Hepatocyte (in vitro differentiated cells): ENCODE results near the gene MDM4. TPM values are rescaled to one million over a fixed set of nuclear protein-coding genes. Genes with fewer than 3 reads are reported as not detected.

Experiments used
- DNase-seq: peaks from one replicate; pipeline ENCODE4 v3.0.0-alpha.2; 2016; ENCODE audit warnings: low spot score
- H2AFZ ChIP-seq: fragments of 200-600 bp; sonication (generic); 2 replicates; pipeline ENCODE4 v1.6.0; 2016; ENCODE audit warnings: antibody characterized with exemption, mild to moderate bottlenecking
- H3K27ac ChIP-seq: fragments of 200-600 bp; sonication (generic); 2 replicates; pipeline ENCODE4 v1.5.1; 2016; ENCODE audit warnings: mild to moderate bottlenecking
- H3K27me3 ChIP-seq: fragments of 200-600 bp; sonication (generic); 2 replicates; pipeline ENCODE4 v1.6.1; 2016
- H3K36me3 ChIP-seq: fragments of 200-600 bp; sonication (generic); replicated peaks from 2 replicates; pipeline ENCODE4 v1.5.1; 2016; ENCODE audit warnings: low read depth; ENCODE audit not compliant: insufficient read depth
- H3K4me1 ChIP-seq: fragments of 200-600 bp; sonication (generic); 2 replicates; pipeline ENCODE4 v1.5.1; 2016; ENCODE audit warnings: mild to moderate bottlenecking, moderate library complexity; ENCODE audit not compliant: insufficient read depth
- H3K4me2 ChIP-seq: fragments of 200-600 bp; sonication (generic); 2 replicates; pipeline ENCODE4 v1.6.0; 2016
- H3K4me3 ChIP-seq: fragments of 200-600 bp; sonication (generic); 2 replicates; pipeline ENCODE4 v1.5.1; 2016; ENCODE audit warnings: mild to moderate bottlenecking
- H3K79me2 ChIP-seq: fragments of 200-600 bp; sonication (generic); 2 replicates; pipeline ENCODE4 v1.6.0; 2017; ENCODE audit warnings: mild to moderate bottlenecking
- H3K9me2 ChIP-seq: fragments of 200-600 bp; sonication (generic); replicated peaks from 2 replicates; pipeline ENCODE4 v1.6.0; 2017; ENCODE audit warnings: mild to moderate bottlenecking; ENCODE audit not compliant: insufficient read depth
- H3K9me3 ChIP-seq: fragments of 200-600 bp; sonication (generic); 2 replicates; pipeline ENCODE4 v1.5.1; 2016; ENCODE audit warnings: low read depth, mild to moderate bottlenecking
- H4K20me1 ChIP-seq: fragments of 200-600 bp; sonication (generic); 2 replicates; pipeline ENCODE4 v1.6.0; 2016; ENCODE audit warnings: mild to moderate bottlenecking; ENCODE audit not compliant: insufficient read depth, poor library complexity, severe bottlenecking
- EZH2 ChIP-seq: fragments of 200-600 bp; sonication (generic); IDR thresholded peaks from 2 replicates; pipeline ENCODE4 v1.6.1; 2016; ENCODE audit warnings: antibody characterized with exemption, mild to moderate bottlenecking, borderline replicate concordance
- EZH2phosphoT487 ChIP-seq: fragments of 200-600 bp; sonication (generic); IDR thresholded peaks from one replicate; pipeline ENCODE4 v1.6.1; 2018; ENCODE audit warnings: antibody characterized with exemption, mild to moderate bottlenecking, low read depth, moderate library complexity; ENCODE audit not compliant: unreplicated experiment, severe bottlenecking
- WGBS: methylation state at CpG from one replicate; pipeline ENCODE4 v1.1.6; 2016; ENCODE audit warnings: low lambda C conversion rate; ENCODE audit errors: missing lambda C conversion rate; 5-methylcytosine and 5-hydroxymethylcytosine counted together
- polyA plus RNA-seq: library from polyadenylated mRNA; unstranded; fragments of >200 nt; fragmentation: Nextera tagmentation; extraction: Ambion mirVana; gene quantifications from 2 replicates; pipeline ENCODE4 v1.2.1, GENCODE V29; 2016
- total RNA-seq: library from RNA; depleted of rRNA; stranded (reverse); fragments of >200 nt; gene quantifications from 2 replicates; pipeline ENCODE4 v1.2.3, GENCODE V29; 2014
- TF ChIP-seq, protein P1 (sequence below): fragments of 200-600 bp; sonication (generic); IDR thresholded peaks from 2 replicates; pipeline ENCODE4 v1.5.1; 2016; ENCODE audit warnings: antibody characterized with exemption, mild to moderate bottlenecking; ENCODE audit not compliant: poor library complexity

The MDM4 gene
- total and polyA plus RNA-seq, 2 experiments from 2014 or later: 15.4 to 47.8 TPM

DNA sequence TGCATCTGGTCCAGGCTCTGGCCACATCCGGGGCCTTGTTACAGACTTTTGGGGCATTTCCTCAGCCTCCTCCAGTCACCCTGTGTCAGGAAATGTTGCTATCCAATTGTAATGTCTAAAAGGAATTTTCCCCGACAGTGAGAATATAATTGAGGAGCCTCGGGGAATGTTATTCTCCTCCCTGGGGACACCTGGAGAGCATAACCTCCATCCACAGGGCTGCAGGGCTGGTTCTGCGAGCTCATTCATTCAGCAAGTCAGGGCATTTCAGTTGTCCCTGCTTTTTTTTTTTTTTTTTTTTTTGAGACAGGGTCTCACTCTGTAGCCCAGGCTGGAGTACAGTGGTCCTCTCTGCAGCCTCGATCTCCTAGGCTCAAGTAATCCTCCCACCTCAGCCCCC is 72.6 kb downstream of the MDM4 start:
- no peak overlapping the region for H2AFZ ChIP-seq
- no peak overlapping the region for H3K4me3 ChIP-seq
- H3K9me2 ChIP-seq: no peaks in the 10 kb centered on the region
- no peak overlapping the region for H3K27ac ChIP-seq
- no peaks in the 10 kb centered on the region for H3K4me1 ChIP-seq
- no peaks in the 10 kb centered on the region for H3K9me3 ChIP-seq
- WGBS: 60% methylated on average over 5 of the region's 5 CpGs
- no peak for DNase-seq
- no peak overlapping the region for H3K4me2 ChIP-seq
- no peaks in the 10 kb centered on the region for H4K20me1 ChIP-seq
- no peaks in the 10 kb centered on the region for H3K36me3 ChIP-seq
- no peaks in the 10 kb centered on the region for H3K79me2 ChIP-seq
- TF ChIP-seq EZH2phosphoT487: no peak
- TF ChIP-seq, protein P1, sequence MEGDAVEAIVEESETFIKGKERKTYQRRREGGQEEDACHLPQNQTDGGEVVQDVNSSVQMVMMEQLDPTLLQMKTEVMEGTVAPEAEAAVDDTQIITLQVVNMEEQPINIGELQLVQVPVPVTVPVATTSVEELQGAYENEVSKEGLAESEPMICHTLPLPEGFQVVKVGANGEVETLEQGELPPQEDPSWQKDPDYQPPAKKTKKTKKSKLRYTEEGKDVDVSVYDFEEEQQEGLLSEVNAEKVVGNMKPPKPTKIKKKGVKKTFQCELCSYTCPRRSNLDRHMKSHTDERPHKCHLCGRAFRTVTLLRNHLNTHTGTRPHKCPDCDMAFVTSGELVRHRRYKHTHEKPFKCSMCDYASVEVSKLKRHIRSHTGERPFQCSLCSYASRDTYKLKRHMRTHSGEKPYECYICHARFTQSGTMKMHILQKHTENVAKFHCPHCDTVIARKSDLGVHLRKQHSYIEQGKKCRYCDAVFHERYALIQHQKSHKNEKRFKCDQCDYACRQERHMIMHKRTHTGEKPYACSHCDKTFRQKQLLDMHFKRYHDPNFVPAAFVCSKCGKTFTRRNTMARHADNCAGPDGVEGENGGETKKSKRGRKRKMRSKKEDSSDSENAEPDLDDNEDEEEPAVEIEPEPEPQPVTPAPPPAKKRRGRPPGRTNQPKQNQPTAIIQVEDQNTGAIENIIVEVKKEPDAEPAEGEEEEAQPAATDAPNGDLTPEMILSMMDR: no peak
- TF ChIP-seq EZH2: no peak
- H3K27me3 ChIP-seq: no peaks in the 10 kb centered on the region

DNA sequence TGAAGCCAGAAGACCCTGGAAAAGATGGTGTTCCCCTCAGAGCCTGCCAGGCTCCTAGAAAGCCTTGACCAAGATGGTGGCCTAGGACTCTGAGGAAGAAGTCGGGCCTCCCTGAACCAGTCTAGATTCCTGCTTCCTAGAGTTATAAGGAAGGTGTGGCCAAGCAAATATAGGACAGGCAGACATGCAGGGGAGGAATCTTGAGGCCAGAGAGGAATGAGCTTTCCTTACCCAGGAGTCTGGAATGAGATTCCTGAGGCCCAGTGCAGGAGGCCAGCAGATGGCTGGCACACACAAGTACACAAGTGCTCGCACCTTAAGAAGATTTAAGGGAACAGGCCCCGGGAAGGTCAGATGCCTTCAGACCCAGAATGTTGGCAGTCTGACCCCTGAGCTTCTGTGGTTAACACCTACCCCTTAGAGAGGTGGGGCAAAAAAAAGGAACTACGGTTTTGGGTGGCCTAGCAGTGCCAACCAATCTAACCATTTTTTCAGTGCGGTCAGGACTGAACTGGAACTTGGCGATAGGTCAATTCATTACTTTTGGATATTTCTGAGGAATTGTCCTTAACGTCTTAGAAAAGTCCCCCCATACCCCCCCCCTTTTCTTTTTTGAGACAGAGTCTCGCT is 73.3 kb downstream of the MDM4 start:
- Histone ChIP-seq H3K9me2 (no peaks in the 10 kb centered on the region), H4K20me1 (no peaks in the 10 kb centered on the region), H3K4me3 (no peak overlapping the region), H3K27me3 (no peaks in the 10 kb centered on the region), H3K79me2 (no peaks in the 10 kb centered on the region), H3K4me2 (no peak overlapping the region), H3K36me3 (no peaks in the 10 kb centered on the region), H2AFZ (no peak overlapping the region), H3K4me1 (no peaks in the 10 kb centered on the region), H3K27ac (no peak overlapping the region), H3K9me3 (no peaks in the 10 kb centered on the region)
- WGBS: 83% methylated on average over 8 of the region's 8 CpGs
- TF ChIP-seq EZH2 (no peak), EZH2phosphoT487 (no peak)
- TF ChIP-seq, protein P1: no peak
- DNase-seq: no peak

DNA sequence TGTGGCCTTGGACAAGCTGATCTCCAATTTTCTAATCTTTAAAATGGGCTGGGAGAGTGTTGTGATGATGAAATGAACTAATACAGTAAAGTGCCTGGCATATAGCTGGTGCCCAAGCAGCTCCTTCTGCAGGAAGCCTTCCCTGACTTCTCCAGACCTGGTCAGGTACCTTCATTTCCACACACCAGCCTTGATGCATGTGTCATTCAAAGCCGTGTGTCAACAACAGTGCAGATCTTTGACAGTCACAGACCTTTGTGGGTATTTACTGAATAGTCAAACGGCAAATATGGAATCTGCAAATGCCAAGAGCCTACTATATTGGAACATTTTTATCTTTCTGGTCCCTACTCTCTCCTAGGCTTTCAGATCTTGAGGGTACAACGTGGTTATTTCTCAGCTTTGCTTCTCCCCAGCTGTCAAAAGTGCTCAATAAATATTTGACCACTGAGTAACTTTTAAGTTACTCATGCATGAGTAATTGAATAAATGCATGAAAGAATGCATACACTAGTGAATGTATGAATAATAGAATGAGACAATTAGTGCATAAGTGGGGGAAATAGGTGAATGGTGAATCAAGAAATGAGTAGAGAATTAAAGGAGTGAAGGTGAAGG is 75.4 kb downstream of the MDM4 start:
- Histone ChIP-seq H3K4me1 (no peaks in the 10 kb centered on the region), H3K79me2 (no peaks in the 10 kb centered on the region), H3K27me3 (no peaks in the 10 kb centered on the region), H3K36me3 (no peaks in the 10 kb centered on the region), H3K4me3 (no peak overlapping the region), H2AFZ (no peak overlapping the region), H3K9me2 (no peaks in the 10 kb centered on the region), H3K9me3 (no peaks in the 10 kb centered on the region), H3K27ac (no peak overlapping the region), H3K4me2 (no peak overlapping the region), H4K20me1 (no peaks in the 10 kb centered on the region)
- no peak for TF ChIP-seq EZH2
- TF ChIP-seq EZH2phosphoT487: no peak
- TF ChIP-seq, protein P1: no peak
- 47% methylated on average over 3 of the region's 3 CpGs for WGBS
- no peak for DNase-seq
